ENCODE data around the gene UBE2L3.
A peak's percentile ranks its signal among the peaks of the same experiment; 100 is the strongest.
"Not testable (repeated sequence)": the region's sequence is repeated elsewhere in the genome, so short reads cannot be mapped to it uniquely, and the experiment has no call there.

Gene UBE2L3

GRCh38 chr22:21563912-21564311 is 3.6 kb upstream of the UBE2L3 start:
- peaks cover 9% of the 10 kb centered on the region for H4K20me1 ChIP-seq (ENCODE audit: insufficient read depth, low read length)
- no peak for ATAC-seq (ENCODE audit: insufficient read depth, low read depth)
- peaks cover 17% of the 10 kb centered on the region for H3K79me2 ChIP-seq (ENCODE audit: insufficient read depth, low read length)
- H3K27ac ChIP-seq (ENCODE audit: low read length): no peak overlapping the region
- DNase-seq: no peak
- no peak overlapping the region for H3K9ac ChIP-seq (ENCODE audit: low read depth, low read length)
- no peak for TF ChIP-seq EZH2 (IDR thresholded peaks at IDR 0.05; ENCODE audit: borderline replicate concordance, low read depth, low read length, severe bottlenecking)
- TF ChIP-seq CTCF (IDR thresholded peaks at IDR 0.05; ENCODE audit: borderline replicate concordance, extremely low read depth, low read length, poor library complexity, severe bottlenecking): no peak
- peaks cover 2% of the 10 kb centered on the region; the same call in 1 of the 2 replicates for H3K36me3 ChIP-seq (ENCODE audit: insufficient read depth, low read length)
- peaks cover 8% of the 10 kb centered on the region for H3K4me1 ChIP-seq (ENCODE audit: insufficient read depth, low read length)
- H3K4me3 ChIP-seq (ENCODE audit: low read depth in 1 of 2, low read length in 2 of 2): no peak overlapping the region
- no peak overlapping the region for H3K4me2 ChIP-seq (ENCODE audit: insufficient read depth, low read length)
- H3K9me3 ChIP-seq (ENCODE audit: insufficient read depth, low read length, severe bottlenecking): no peaks in the 10 kb centered on the region
- no peaks in the 10 kb centered on the region for H3K27me3 ChIP-seq (ENCODE audit: insufficient read depth, low read length, poor library complexity)
- H2AFZ ChIP-seq (ENCODE audit: low read depth, low read length): no peak overlapping the region

GRCh38 chr22:21564411-21564810 is 3.1 kb upstream of the UBE2L3 start:
- no peaks in the 10 kb centered on the region for H3K27me3 ChIP-seq (ENCODE audit: insufficient read depth, low read length, poor library complexity)
- H4K20me1 ChIP-seq (ENCODE audit: insufficient read depth, low read length): peaks cover 14% of the 10 kb centered on the region
- H3K9me3 ChIP-seq (ENCODE audit: insufficient read depth, low read length, severe bottlenecking): no peaks in the 10 kb centered on the region
- peaks cover 22% of the 10 kb centered on the region for H3K79me2 ChIP-seq (ENCODE audit: insufficient read depth, low read length)
- no peak overlapping the region for H3K4me2 ChIP-seq (ENCODE audit: insufficient read depth, low read length)
- peaks cover 4% of the 10 kb centered on the region; the same call in 1 of the 2 replicates for H3K36me3 ChIP-seq (ENCODE audit: insufficient read depth, low read length)
- H3K9ac ChIP-seq (ENCODE audit: low read depth, low read length): no peak overlapping the region
- H3K4me3 ChIP-seq (ENCODE audit: low read depth in 1 of 2, low read length in 2 of 2): no peak overlapping the region
- ATAC-seq (ENCODE audit: insufficient read depth, low read depth) (no peak), DNase-seq (no peak)
- peaks cover 13% of the 10 kb centered on the region for H3K4me1 ChIP-seq (ENCODE audit: insufficient read depth, low read length)
- no peak overlapping the region; the same call in 1 of the 2 replicates for H2AFZ ChIP-seq (ENCODE audit: low read depth, low read length)
- H3K27ac ChIP-seq (ENCODE audit: low read length): no peak overlapping the region
- TF ChIP-seq CTCF (IDR thresholded peaks at IDR 0.05; ENCODE audit: borderline replicate concordance, extremely low read depth, low read length, poor library complexity, severe bottlenecking) (no peak), EZH2 (IDR thresholded peaks at IDR 0.05; ENCODE audit: borderline replicate concordance, low read depth, low read length, severe bottlenecking) (no peak)

- no peaks in the 10 kb centered on the region for H3K9me3 ChIP-seq (ENCODE audit: insufficient read depth, low read length, severe bottlenecking)
- peak; percentile 64 for DNase-seq
- H3K79me2 ChIP-seq (ENCODE audit: insufficient read depth, low read length): peaks cover 63% of the 10 kb centered on the region
- peak overlapping the region; percentile 92 for H3K27ac ChIP-seq (ENCODE audit: low read length)
- ATAC-seq (ENCODE audit: insufficient read depth, low read depth): peak; percentile 59
- H3K4me3 ChIP-seq (ENCODE audit: low read depth in 1 of 2, low read length in 2 of 2): peak overlapping the region; percentile 89 to 97
- peaks cover 36% of the 10 kb centered on the region for H3K36me3 ChIP-seq (ENCODE audit: insufficient read depth, low read length)
- peaks cover 47% of the 10 kb centered on the region for H3K4me1 ChIP-seq (ENCODE audit: insufficient read depth, low read length)
- H2AFZ ChIP-seq (ENCODE audit: low read depth, low read length): 0 out of 2 replicates have a peak overlapping the region, but pooled peaks have one; percentile 72
- peak overlapping the region; percentile 91 for H3K4me2 ChIP-seq (ENCODE audit: insufficient read depth, low read length)
- no peak for TF ChIP-seq EZH2 (IDR thresholded peaks at IDR 0.05; ENCODE audit: borderline replicate concordance, low read depth, low read length, severe bottlenecking)
- no peak for TF ChIP-seq CTCF (IDR thresholded peaks at IDR 0.05; ENCODE audit: borderline replicate concordance, extremely low read depth, low read length, poor library complexity, severe bottlenecking)
- H3K9ac ChIP-seq (ENCODE audit: low read depth, low read length): peak overlapping the region; percentile 95
- peaks cover 55% of the 10 kb centered on the region for H4K20me1 ChIP-seq (ENCODE audit: insufficient read depth, low read length)
- H3K27me3 ChIP-seq (ENCODE audit: insufficient read depth, low read length, poor library complexity): no peaks in the 10 kb centered on the region
Observed at GRCh38 chr22:21568347-21569075, 997 bp downstream of the UBE2L3 start.

GRCh38 chr22:21569076-21569427 is 1.5 kb downstream of the UBE2L3 start:
- not testable (repeated sequence) for H3K27me3 ChIP-seq (ENCODE audit: insufficient read depth, low read length, poor library complexity); DNase-seq; H2AFZ ChIP-seq (ENCODE audit: low read depth, low read length); H3K9me3 ChIP-seq (ENCODE audit: insufficient read depth, low read length, severe bottlenecking); ATAC-seq (ENCODE audit: insufficient read depth, low read depth)
- Histone ChIP-seq H4K20me1 (ENCODE audit: insufficient read depth, low read length) (peaks cover 60% of the 10 kb centered on the region), H3K9ac (ENCODE audit: low read depth, low read length) (peak overlapping the region; percentile 95), H3K4me3 (ENCODE audit: low read depth in 1 of 2, low read length in 2 of 2) (peak overlapping the region; percentile 89 to 97), H3K79me2 (ENCODE audit: insufficient read depth, low read length) (peaks cover 68% of the 10 kb centered on the region), H3K36me3 (ENCODE audit: insufficient read depth, low read length) (peaks cover 42% of the 10 kb centered on the region), H3K27ac (ENCODE audit: low read length) (peak overlapping the region; percentile 92), H3K4me1 (ENCODE audit: insufficient read depth, low read length) (peaks cover 52% of the 10 kb centered on the region), H3K4me2 (ENCODE audit: insufficient read depth, low read length) (peak overlapping the region; percentile 91)
